Keratinocyte (primary cell): ENCODE results near the gene TERT. TPM values are rescaled to one million over a fixed set of nuclear protein-coding genes. Genes with fewer than 3 reads are reported as not detected.

Experiments used
- DNase-seq: peaks from one replicate; pipeline ENCODE4 v3.0.0-alpha.2; 2011; ENCODE audit warnings: low read depth, missing footprints, low spot score
- FAIRE-seq: peaks from 2 replicates; lab custom pipeline; 2011; peaks lifted over from hg19 to GRCh38; lab: Jason Lieb, UNC
- H2AFZ ChIP-seq: 2 replicates; pipeline ENCODE4 v1.6.0; 2012; ENCODE audit warnings: low read length, control low read depth, inconsistent platforms; ENCODE audit not compliant: control insufficient read depth
- H3K27ac ChIP-seq: 2 replicates; pipeline ENCODE4 v1.5.1; 2011; ENCODE audit warnings: low read length; ENCODE audit not compliant: control insufficient read depth, insufficient read depth
- H3K27me3 ChIP-seq: 3 replicates; pipeline ENCODE4 v1.6.0; 2011; ENCODE audit warnings: low read length; ENCODE audit not compliant: control insufficient read depth, insufficient read depth; ENCODE audit errors: extremely low read depth
- H3K36me3 ChIP-seq, 2 experiments: 2 replicates in 1 of 2; 3 replicates in 1 of 2; pipeline ENCODE4 v1.5.1; 2011; ENCODE audit warnings: low read length in 2 of 2, mild to moderate bottlenecking in 1 of 2; ENCODE audit not compliant: control insufficient read depth in 2 of 2, insufficient read depth in 2 of 2; ENCODE audit errors: extremely low read depth in 1 of 2
- H3K4me1 ChIP-seq: 3 replicates; pipeline ENCODE4 v1.5.1; 2011; ENCODE audit warnings: low read length; ENCODE audit not compliant: control insufficient read depth, insufficient read depth; ENCODE audit errors: extremely low read depth
- H3K4me2 ChIP-seq: 3 replicates; pipeline ENCODE4 v1.6.0; 2011; ENCODE audit warnings: low read depth, low read length; ENCODE audit not compliant: control insufficient read depth, insufficient read depth; ENCODE audit errors: extremely low read depth
- H3K4me3 ChIP-seq, 3 experiments: fragments of 200-600 bp in 1 of 3; sonication (generic) in 1 of 3; 2 replicates in 2 of 3; 3 replicates in 1 of 3; pipeline ENCODE4 v1.5.1; 2011 to 2016; ENCODE audit warnings: low read length in 3 of 3, mild to moderate bottlenecking in 3 of 3, control low read depth in 2 of 3, inconsistent platforms in 1 of 3, low read depth in 1 of 3, mixed read lengths in 1 of 3, mixed run types in 1 of 3, moderate library complexity in 1 of 3; ENCODE audit not compliant: control insufficient read depth in 2 of 3, insufficient read depth in 2 of 3; ENCODE audit errors: extremely low read depth in 1 of 3
- H3K79me2 ChIP-seq: 2 replicates; pipeline ENCODE4 v1.6.0; 2012; ENCODE audit warnings: low read length; ENCODE audit not compliant: control insufficient read depth, insufficient read depth
- H3K9ac ChIP-seq: 3 replicates; pipeline ENCODE4 v1.6.0; 2011; ENCODE audit warnings: low read length; ENCODE audit not compliant: control insufficient read depth, insufficient read depth; ENCODE audit errors: extremely low read depth
- H3K9me1 ChIP-seq: 3 replicates; pipeline ENCODE4 v1.6.0; 2011; ENCODE audit warnings: low read length; ENCODE audit not compliant: control insufficient read depth, insufficient read depth; ENCODE audit errors: extremely low read depth
- H3K9me3 ChIP-seq: 2 replicates; pipeline ENCODE4 v1.5.1; 2012; ENCODE audit warnings: low read depth, low read length; ENCODE audit not compliant: control insufficient read depth
- H4K20me1 ChIP-seq: 3 replicates; pipeline ENCODE4 v1.6.0; 2011; ENCODE audit warnings: low read length; ENCODE audit not compliant: control insufficient read depth, insufficient read depth; ENCODE audit errors: extremely low read depth
- CTCF ChIP-seq, 3 experiments: IDR thresholded peaks in 1 of 3; conservative IDR thresholded peaks in 1 of 3; optimal IDR thresholded peaks in 1 of 3; 2 replicates in 2 of 3; 3 replicates in 1 of 3; pipeline versions ENCODE3 to v1.5.1; 2011; ENCODE audit warnings: low read length in 3 of 3, mild to moderate bottlenecking in 3 of 3, moderate library complexity in 2 of 3, control low read depth in 1 of 3, inconsistent platforms in 1 of 3; ENCODE audit not compliant: insufficient read depth in 2 of 3; ENCODE audit errors: extremely low read depth in 1 of 3
- EZH2 ChIP-seq: IDR thresholded peaks from one replicate; pipeline ENCODE4 v1.6.1; 2012; ENCODE audit warnings: inconsistent platforms, mild to moderate bottlenecking, low read length, moderate library complexity
- dilution Hi-C: fragments of 300-500 bp; cut with MboI; formaldehyde crosslinking; loops from one replicate; pipeline ENCODE4 v1.7.0; 2020; ENCODE audit warnings: low sequenced_read_pairs; ENCODE audit not compliant: extremely low pct_ligation_motif_present
- polyA plus RNA-seq, 5 experiments: library from polyadenylated mRNA; depleted of rRNA in 3 of 5; stranded (reverse) in 3 of 5; stranded (forward) in 1 of 5; unstranded in 1 of 5; fragments of >200 nt; gene quantifications; 1 replicate in 1 of 5; 2 replicates in 3 of 5; 3 replicates in 1 of 5; pipeline versions ENCODE4 v1.2.1 to v1.2.3, GENCODE V29; 2011 to 2012; ENCODE audit warnings: missing spikeins in 2 of 5, low read depth in 1 of 5, low replicate concordance in 1 of 5

The TERT gene
- polyA plus RNA-seq, 1 donor (not counting 4 experiments of a cell fraction or from before 2014, with no cell fraction given): not detected

GRCh38 chr5:1261643-1262042, 33.2 kb downstream of the TERT start:
- dilution Hi-C loops: no loop called here
- Histone ChIP-seq H3K79me2 (no peaks in the 10 kb centered on the region), H3K9me3 (peaks cover 19% of the 10 kb centered on the region), H3K9me1 (no peaks in the 10 kb centered on the region), H3K4me1 (no peaks in the 10 kb centered on the region), H3K27ac (no peak overlapping the region), H3K27me3 (no peaks in the 10 kb centered on the region), H3K36me3 (no peaks in the 10 kb centered on the region), H4K20me1 (no peaks in the 10 kb centered on the region), H3K4me3 (no peak overlapping the region), H3K9ac (no peak overlapping the region), H2AFZ (no peak overlapping the region), H3K4me2 (no peak overlapping the region)
- no peak for FAIRE-seq
- no peak for TF ChIP-seq CTCF (optimal IDR thresholded peaks at IDR 0.05 in 1 of 3, IDR thresholded peaks at IDR 0.05 in 1 of 3, conservative IDR thresholded peaks at IDR 0.05 in 1 of 3; ENCODE audit: extremely low read depth in 1 of 3, insufficient read depth in 2 of 3, low read length in 3 of 3)
- no peak for TF ChIP-seq EZH2
- DNase-seq: no peak

- dilution Hi-C loops: no loop called here
- no peak overlapping the region for H3K4me3 ChIP-seq
- H3K4me2 ChIP-seq: no peak overlapping the region
- peaks cover 19% of the 10 kb centered on the region for H3K9me3 ChIP-seq
- no peak overlapping the region for H3K27ac ChIP-seq
- no peak overlapping the region for H2AFZ ChIP-seq
- FAIRE-seq (no peak), DNase-seq (no peak)
- H3K4me1 ChIP-seq: no peaks in the 10 kb centered on the region
- TF ChIP-seq CTCF (optimal IDR thresholded peaks at IDR 0.05 in 1 of 3, IDR thresholded peaks at IDR 0.05 in 1 of 3, conservative IDR thresholded peaks at IDR 0.05 in 1 of 3; ENCODE audit: extremely low read depth in 1 of 3, insufficient read depth in 2 of 3, low read length in 3 of 3) (no peak), EZH2 (no peak)
- no peaks in the 10 kb centered on the region for H4K20me1 ChIP-seq
- no peaks in the 10 kb centered on the region for H3K79me2 ChIP-seq
- H3K27me3 ChIP-seq: no peaks in the 10 kb centered on the region
- no peaks in the 10 kb centered on the region for H3K36me3 ChIP-seq
- H3K9me1 ChIP-seq: no peaks in the 10 kb centered on the region
- no peak overlapping the region for H3K9ac ChIP-seq
Observed at GRCh38 chr5:1259806-1260480, 34.9 kb downstream of the TERT start.
